Measurements from ENCODE around the gene LIMK2. TPM values are rescaled to one million over a fixed set of nuclear protein-coding genes. Genes with fewer than 3 reads are reported as not detected.
"Not testable (repeated sequence)": the region's sequence is repeated elsewhere in the genome, so short reads cannot be mapped to it uniquely, and the experiment has no call there.

LIMK2 gene
- polyA plus RNA-seq, 6 donors from 2014 or later, result 5.6 to 16.7 (median 9.2) TPM

DNA sequence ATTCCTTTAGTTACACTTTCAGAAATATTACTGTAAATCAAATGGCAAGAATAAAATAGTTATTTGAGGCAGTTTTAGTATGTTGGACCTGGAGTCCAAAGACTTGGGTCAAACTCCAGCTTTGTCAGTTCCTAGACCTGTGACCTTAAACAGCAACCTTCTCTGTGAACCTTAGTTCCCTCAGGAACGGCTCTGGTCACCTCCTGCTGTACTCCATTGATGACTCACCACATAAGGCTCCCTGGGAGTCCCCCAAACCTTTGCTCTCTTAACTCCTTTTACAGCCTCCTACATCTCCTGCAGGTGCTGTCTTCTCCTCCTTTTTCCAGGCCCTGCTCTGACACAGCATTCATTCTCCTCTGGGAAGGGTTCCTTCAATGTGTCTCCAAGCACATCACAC lies 29.1 kb downstream of the LIMK2 start:
- Mint-ChIP-seq H3K27ac (peak overlapping the region in 1 of 6 donors; percentile 67), H3K9me3 (no peaks in the 10 kb centered on the region), H3K4me1 (peaks cover 0 to 10% (median 4%) of the 10 kb centered on the region in 3 donors), H3K4me3 (no peak overlapping the region), H3K27me3 (no peaks in the 10 kb centered on the region), H3K36me3 (no peaks in the 10 kb centered on the region)
- ATAC-seq (ENCODE audit: low read depth in 2 of 2) (no peak), DNase-seq (no peak)

DNA sequence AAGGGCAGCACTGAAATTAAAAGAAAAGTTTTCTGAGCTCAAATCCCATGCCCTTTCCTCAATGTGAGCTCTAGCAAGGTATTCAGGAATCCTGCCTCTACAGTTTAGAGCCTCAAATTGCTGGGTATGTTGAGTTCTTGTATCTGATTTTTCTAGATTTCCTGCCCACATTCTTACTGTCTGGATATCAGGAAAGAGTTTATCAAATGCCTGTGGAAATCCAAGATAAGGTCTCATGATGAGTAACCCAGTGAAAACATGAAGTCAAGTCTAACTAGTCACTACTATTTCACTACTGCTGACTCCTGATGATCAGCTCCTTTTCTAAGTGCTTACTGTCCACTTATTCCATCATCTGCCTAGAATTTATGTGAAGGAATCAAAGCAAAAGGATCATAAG lies 29.8 kb downstream of the LIMK2 start:
- ATAC-seq (ENCODE audit: low read depth in 2 of 2) (no peak), DNase-seq (no peak)
- H3K9me3 Mint-ChIP-seq, result no peaks in the 10 kb centered on the region
- H3K4me1 Mint-ChIP-seq, result peaks cover 0 to 12% (median 6%) of the 10 kb centered on the region in 3 donors
- H3K4me3 Mint-ChIP-seq, result no peak overlapping the region
- H3K36me3 Mint-ChIP-seq, result no peaks in the 10 kb centered on the region
- H3K27ac Mint-ChIP-seq, result no peak overlapping the region
- no peaks in the 10 kb centered on the region for H3K27me3 Mint-ChIP-seq

DNA sequence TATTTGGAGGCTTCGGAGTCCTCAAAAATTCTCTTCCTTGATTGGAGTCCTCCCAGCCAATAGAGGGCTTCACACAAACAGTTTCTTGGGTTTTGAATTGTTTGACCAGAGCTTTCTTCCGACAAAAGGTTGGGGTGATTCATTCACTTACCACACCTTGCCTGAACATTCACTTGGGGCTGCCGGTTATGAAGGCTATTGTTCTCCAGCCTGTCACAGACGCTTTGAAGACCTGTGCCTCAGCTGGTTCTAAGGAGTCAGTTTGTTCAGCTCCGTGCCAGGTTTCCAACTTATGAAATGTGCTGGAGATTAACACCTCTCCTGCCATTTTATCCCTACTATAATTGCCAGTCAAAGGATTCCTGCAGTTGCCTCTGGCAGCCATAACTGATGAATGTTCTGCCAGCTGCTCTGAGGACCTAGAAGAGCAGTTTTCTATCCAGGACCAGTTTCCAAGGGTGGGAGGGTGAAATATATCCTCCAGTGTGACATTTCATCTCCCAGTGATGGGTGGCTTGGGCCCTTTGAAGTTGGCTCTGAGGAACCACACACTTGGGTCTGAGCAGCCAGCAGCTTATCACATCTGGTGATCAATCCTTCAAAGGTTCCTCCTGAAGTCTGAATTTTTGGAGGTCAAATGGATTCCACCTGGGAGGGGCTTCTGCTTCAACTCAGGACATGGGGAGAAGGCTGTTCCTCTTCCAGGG lies 31.4 kb downstream of the LIMK2 start:
- Mint-ChIP-seq H3K4me1 (peaks cover 9 to 11% (median 11%) of the 10 kb centered on the region in 3 donors), H3K36me3 (no peaks in the 10 kb centered on the region), H3K27ac (no peak overlapping the region), H3K27me3 (no peaks in the 10 kb centered on the region), H3K4me3 (no peak overlapping the region), H3K9me3 (no peaks in the 10 kb centered on the region)
- DNase-seq (no peak), ATAC-seq (ENCODE audit: low read depth in 2 of 2) (no peak)

DNA sequence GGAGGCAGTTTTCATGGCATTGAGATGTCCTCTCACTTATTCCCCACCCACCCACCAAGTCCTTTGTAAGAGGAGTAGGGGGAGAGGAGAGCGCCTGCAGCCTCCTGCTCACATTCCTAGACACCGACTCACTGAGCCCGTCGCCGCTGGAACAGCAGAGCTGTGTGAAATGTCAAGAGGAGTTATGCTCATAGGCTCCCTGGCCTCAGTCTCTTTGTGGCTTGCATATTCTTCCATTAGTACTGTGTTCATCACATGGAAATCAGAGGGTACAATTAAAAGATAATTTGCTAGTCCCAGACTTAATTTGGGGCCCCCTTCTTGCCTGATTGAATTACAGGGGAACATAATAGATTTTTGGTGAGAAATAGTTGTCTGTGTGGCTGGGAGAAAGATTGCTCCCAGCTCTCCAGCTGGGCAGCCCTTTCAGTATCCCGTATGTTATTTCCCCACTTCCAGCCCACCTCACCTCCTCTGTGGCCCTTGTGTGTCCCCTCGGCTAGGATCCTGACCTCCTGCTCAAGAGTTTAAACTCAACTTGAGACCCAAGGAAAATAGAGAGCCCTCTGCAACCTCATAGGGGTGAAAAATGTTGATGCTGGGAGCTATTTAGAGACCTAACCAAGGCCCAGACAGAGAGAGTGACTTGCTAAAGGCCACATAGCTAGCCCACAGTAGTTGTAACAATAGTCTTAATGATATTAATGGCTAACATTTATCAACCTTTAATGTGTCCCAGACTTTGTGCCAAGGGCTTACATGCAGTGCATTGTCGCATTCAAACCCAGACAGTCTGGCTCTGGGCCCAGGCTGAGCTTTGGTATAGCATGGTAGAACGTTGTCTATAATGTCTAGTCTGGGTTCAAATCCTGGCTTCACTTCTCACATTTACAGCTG lies 32.2 kb downstream of the LIMK2 start:
- Mint-ChIP-seq H3K27me3 (no peaks in the 10 kb centered on the region), H3K9me3 (no peaks in the 10 kb centered on the region), H3K27ac (no peak overlapping the region), H3K4me3 (no peak overlapping the region), H3K36me3 (no peaks in the 10 kb centered on the region), H3K4me1 (peaks cover 10 to 11% (median 11%) of the 10 kb centered on the region in 3 donors)
- DNase-seq (no peak), ATAC-seq (ENCODE audit: low read depth in 2 of 2) (no peak)

DNA sequence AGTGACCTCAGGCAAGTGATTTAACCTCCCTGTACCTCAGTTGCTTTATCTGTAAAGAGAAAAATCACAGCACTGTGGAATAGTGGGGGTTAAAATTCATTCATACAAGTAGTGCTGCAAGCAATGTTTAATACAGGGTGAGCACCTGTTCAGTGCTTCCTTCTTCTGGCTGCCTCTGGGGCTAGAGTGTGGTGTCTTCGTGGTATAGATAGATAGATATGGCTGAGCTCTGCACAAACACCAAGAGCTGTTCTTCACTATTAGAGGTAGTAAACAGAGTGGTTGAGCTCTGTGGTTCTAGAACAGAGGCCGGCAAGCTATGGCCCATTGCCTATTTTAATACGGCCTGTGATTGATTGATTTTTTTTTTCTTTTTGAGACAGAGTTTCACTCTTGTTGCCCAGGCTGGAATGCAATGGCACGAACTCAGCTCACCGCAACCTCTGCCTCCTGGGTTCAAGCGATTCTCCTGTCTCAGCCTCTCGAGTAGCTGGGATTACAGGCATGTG lies 32.9 kb downstream of the LIMK2 start:
- ATAC-seq (ENCODE audit: low read depth in 2 of 2), result no peak
- Mint-ChIP-seq H3K4me1 (peaks cover 10 to 11% (median 11%) of the 10 kb centered on the region in 3 donors), H3K27me3 (no peaks in the 10 kb centered on the region), H3K36me3 (no peaks in the 10 kb centered on the region), H3K9me3 (no peaks in the 10 kb centered on the region), H3K27ac (no peak overlapping the region), H3K4me3 (no peak overlapping the region)
- DNase-seq, result no peak

DNA sequence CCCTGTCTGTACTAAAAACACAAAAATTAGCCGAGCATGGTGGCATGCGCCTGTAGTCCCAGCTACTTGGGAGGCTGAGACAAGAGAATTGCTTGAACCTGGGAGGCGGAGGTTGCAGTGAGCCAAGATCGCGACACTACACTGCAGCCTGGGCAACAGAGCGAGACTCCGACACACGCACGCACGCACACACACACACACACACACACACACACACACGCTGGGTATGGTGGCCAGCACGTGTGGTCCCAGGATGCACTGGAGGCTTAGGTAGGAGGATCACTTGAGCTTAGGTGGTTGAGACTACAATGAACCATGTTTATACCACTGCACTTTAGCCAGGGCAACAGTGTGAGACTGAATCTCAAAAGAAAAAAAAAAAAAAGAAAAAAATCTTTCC lies 33.9 kb downstream of the LIMK2 start:
- H3K4me3 Mint-ChIP-seq; H3K9me3 Mint-ChIP-seq; H3K36me3 Mint-ChIP-seq; H3K27me3 Mint-ChIP-seq; H3K27ac Mint-ChIP-seq; DNase-seq; ATAC-seq (ENCODE audit: low read depth in 2 of 2): not testable (repeated sequence)
- peaks cover 10 to 11% (median 11%) of the 10 kb centered on the region in 3 donors for H3K4me1 Mint-ChIP-seq

DNA sequence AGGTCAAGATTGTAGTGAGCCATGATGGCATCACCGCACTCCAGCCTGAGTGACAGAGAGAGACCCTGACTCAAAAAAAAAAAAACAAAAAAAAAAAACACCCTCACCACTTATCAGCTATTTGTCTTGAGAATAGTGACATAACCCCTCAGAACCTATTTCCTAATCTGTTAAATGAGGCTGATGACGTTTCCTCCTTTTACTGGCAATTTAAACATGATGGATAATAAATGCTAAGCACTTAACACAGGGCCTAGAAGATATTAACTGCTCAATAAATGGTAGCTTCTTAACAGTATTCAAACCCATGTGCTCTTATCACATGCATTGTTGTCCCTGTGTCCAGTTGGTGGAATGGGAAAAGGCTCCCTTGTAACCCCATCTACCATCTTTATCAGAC lies 34.6 kb downstream of the LIMK2 start:
- Mint-ChIP-seq H3K27ac (no peak overlapping the region), H3K9me3 (no peaks in the 10 kb centered on the region), H3K27me3 (no peaks in the 10 kb centered on the region), H3K36me3 (no peaks in the 10 kb centered on the region), H3K4me3 (no peak overlapping the region), H3K4me1 (peaks cover 7 to 11% (median 10%) of the 10 kb centered on the region in 3 donors)
- DNase-seq (no peak), ATAC-seq (ENCODE audit: low read depth in 2 of 2) (no peak)

DNA sequence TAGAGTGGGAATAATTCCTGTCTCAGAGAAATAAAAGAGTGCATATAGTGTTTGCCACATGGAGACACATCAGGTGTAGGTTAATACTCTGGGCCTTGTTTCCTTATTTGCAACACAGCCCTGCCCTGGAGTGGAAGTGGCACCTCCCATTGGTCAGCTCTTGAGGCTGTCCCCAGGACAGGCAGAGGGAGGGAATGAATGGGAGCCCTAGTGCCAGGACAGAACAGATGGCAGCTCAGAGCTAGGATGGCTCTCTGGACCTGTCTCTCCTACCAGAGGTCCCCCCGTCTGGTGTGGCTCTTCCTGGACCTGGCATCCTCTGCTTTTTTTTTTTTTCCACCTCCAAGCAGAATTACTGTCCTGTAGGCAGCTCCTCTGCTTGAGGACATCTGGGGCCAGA lies 35.6 kb downstream of the LIMK2 start:
- H3K4me1 Mint-ChIP-seq, result peaks cover 7 to 11% (median 10%) of the 10 kb centered on the region in 3 donors
- no peak for ATAC-seq (ENCODE audit: low read depth in 2 of 2)

DNA sequence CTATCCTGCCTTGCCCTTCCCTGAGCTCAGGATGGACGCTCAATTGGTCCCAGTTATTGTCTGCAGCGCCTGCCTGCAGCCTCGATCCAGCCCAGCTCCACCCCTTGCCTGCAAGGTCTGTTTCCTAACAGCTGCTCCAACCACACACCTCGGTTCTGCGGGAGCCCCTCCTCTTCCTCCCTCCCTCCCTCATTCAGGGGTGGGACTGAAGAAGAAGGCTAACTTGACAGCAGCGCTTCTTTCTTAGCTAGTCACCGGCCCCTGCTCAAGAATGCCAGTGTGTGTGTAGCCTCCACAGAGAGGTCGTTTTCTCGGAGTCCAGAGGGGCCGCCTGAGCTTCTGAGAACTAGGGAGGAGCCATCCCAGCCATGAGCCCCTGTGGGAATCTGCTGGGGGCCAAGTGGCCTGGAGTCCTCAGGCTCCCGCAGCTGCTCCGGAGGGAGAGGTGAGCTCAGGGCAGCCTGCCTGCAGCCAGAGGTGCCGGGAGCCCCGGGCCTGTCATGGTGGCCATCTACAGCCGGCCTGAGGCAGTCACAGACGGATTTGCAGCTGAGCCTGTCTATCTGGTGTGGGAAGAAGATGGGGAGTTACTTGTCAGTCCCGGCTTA lies 36.1 kb downstream of the LIMK2 start:
- H3K9me3 Mint-ChIP-seq, result no peaks in the 10 kb centered on the region
- H3K27ac Mint-ChIP-seq, result peak overlapping the region in 2 of 6 donors; percentile 60 to 76
- ATAC-seq (ENCODE audit: low read depth in 2 of 2), result peak; percentile 57 to 83
- no peaks in the 10 kb centered on the region for H3K27me3 Mint-ChIP-seq
- DNase-seq, result peak; percentile 23
- H3K36me3 Mint-ChIP-seq, result no peaks in the 10 kb centered on the region
- H3K4me1 Mint-ChIP-seq, result peaks cover 7 to 12% (median 10%) of the 10 kb centered on the region in 3 donors
- peak overlapping the region in 3 of 8 donors; percentile 61 to 83 (median 71) for H3K4me3 Mint-ChIP-seq

More for the DNA sequence above, 35.6 kb downstream of the LIMK2 start:
- no peaks in the 10 kb centered on the region for H3K9me3 Mint-ChIP-seq
- H3K4me3 Mint-ChIP-seq, result peak overlapping the region in 2 of 8 donors; percentile 71 to 83
- DNase-seq, result no peak
- no peaks in the 10 kb centered on the region for H3K27me3 Mint-ChIP-seq
- H3K36me3 Mint-ChIP-seq, result no peaks in the 10 kb centered on the region
- H3K27ac Mint-ChIP-seq, result peak overlapping the region in 2 of 6 donors; percentile 32 to 60

DNA sequence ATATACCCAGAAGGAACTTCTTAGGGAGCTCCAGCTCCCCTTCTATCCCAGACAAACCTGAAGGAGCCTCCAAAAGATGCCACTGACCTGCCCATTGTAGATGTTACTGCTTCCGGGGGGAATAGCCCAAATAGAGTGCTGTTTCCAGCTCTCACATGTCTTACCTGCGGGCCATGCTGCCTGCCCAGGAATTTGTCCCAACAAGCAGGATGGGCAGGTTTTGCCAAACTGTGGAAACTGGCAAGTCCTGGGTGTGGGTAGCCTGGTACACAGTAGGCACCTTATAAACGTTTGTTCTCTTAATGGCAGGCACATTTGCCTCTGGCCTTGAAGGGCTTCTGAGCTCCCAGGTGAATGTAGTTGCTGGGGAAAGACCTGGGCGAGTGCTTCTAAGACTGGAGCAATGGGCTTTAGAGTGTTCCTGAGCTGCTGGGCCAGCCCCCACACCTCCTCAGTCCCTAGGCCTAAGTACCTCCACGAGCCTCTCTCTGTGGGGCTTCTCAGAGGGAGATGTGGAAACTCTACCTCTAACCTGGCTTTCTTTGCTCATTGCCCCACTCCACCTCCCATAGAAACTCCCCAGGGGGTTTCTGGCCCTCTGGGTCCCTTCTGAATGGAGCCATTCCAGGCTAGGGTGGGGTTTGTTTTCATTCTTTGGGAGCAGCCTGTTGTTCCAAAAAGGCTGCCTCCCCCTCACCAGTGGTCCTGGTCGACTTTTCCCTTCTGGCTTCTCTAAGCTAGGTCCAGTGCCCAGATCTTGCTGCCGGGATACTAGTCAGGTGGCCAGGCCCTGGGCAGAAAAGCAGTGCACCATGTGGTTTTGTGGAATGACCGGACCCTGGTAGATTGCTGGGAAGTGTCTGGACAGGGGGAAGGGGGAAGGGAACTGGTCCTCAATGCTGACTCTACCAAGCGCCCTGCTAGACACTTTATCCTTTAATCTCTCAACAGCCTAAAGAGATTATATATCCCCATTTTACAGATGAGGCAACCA lies 37.2 kb downstream of the LIMK2 start:
- H3K4me1 Mint-ChIP-seq, result peaks cover 11 to 21% (median 13%) of the 10 kb centered on the region in 3 donors
- ATAC-seq (ENCODE audit: low read depth in 2 of 2) (no peak), DNase-seq (no peak)
- H3K4me3 Mint-ChIP-seq, result no peak overlapping the region
- no peaks in the 10 kb centered on the region for H3K27me3 Mint-ChIP-seq
- H3K27ac Mint-ChIP-seq, result peak overlapping the region in 2 of 6 donors; percentile 16 to 76
- no peaks in the 10 kb centered on the region for H3K9me3 Mint-ChIP-seq
- no peaks in the 10 kb centered on the region for H3K36me3 Mint-ChIP-seq

DNA sequence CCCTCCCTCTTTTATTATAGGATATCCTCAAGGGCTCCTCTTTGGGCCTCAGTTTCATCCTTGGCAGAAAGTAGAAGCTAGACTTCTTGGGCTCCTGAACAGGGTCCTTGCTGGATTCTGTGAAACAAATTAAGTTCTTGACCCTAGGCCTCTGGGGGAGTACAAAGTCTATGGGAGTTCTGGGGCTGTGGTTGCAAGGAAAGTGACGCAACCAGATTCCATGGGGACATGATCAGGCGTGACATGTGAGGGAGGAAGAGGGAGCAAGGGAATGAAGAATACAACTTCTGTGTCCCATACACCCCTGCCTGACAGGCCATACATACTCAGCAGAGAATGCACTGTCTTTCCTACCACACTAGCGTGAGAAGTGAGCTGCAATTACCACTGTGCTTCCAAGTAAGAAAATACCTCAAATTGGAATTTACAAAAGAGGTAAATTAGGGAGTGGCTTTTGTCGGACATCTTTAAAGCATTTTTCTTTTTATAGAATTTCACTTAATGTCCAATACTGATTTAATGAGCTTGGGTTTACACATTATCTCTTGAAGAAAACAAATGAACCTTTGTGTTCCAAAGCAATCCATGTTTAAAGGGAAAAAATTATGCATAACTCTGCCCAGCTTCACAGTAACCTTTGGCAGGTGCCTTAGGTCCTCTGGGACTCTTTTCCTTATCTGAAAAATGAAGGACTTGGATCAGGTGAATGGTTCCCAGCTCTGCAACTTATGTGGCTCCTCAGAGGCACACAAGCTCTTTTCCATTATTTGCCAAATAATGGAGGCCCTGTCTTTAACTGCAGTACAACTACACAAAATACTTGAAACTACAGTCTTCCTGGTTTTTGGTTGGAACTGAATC lies 38.9 kb downstream of the LIMK2 start:
- Mint-ChIP-seq H3K4me1 (peaks cover 19 to 31% (median 28%) of the 10 kb centered on the region in 3 donors), H3K36me3 (no peaks in the 10 kb centered on the region), H3K4me3 (no peak overlapping the region), H3K9me3 (no peaks in the 10 kb centered on the region), H3K27ac (peak overlapping the region in 1 of 6 donors; percentile 32), H3K27me3 (no peaks in the 10 kb centered on the region)
- ATAC-seq (ENCODE audit: low read depth in 2 of 2), result no peak
- DNase-seq, result no peak

DNA sequence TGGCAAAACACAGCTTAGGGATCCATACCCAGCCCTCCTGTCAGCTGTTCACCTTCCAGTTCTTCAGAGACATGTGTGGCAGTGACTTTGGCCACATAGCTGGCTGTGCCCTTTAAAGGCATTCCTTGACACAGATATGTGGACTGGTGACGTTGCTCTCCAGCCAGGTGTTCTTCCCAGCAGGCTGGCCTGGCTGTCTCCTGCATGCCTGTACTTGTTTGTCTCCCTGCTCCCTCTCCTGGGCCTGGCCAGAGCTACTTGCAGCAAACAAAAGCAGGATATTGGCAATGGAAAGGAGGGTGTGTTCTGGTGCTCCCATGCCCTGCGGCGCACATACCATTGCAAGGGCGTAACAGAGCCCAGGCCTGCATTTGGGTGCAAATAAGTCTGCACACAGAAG lies 41.9 kb downstream of the LIMK2 start:
- no peak for DNase-seq

More for the DNA sequence above, 41.9 kb downstream of the LIMK2 start:
- Mint-ChIP-seq H3K27me3 (no peaks in the 10 kb centered on the region), H3K27ac (no peak overlapping the region), H3K36me3 (peaks cover 0 to 8% of the 10 kb centered on the region in 2 donors), H3K4me3 (no peak overlapping the region), H3K4me1 (peaks cover 12 to 23% (median 19%) of the 10 kb centered on the region in 3 donors), H3K9me3 (no peaks in the 10 kb centered on the region)
- no peak for ATAC-seq (ENCODE audit: low read depth in 2 of 2)

All from naive B cell (primary cell).